NCI-H526 (cell line): Measurements from ENCODE around the gene TMEM18.

Experiments used
- DNase-seq, 2 experiments: peaks; one replicate each; lab custom pipeline; 2025; lab: John Stamatoyannopoulos, UW

The TMEM18 gene

GRCh38 chr2:618422-618990 is 58.7 kb downstream of the TMEM18 start:
- DNase-seq, result no peak

- DNase-seq, result no peak
Measured at GRCh38 chr2:618005-618404, 59.2 kb downstream of the TMEM18 start.
